CD4-positive, alpha-beta T cell (primary cell): ENCODE measurements around the gene CAMKK1. TPM values are rescaled to one million over a fixed set of nuclear protein-coding genes. Genes with fewer than 3 reads are reported as not detected.

Experiments used
- ATAC-seq: fragments of 200-7000 bp; cut with Tn5 transposase; one replicate; pipeline ENCODE4 v1.10.0; 2022; ENCODE audit warnings: mild to moderate bottlenecking; ENCODE audit not compliant: poor library complexity
- CTCF ChIA-PET: fragments of 350-600 bp; sonication (Branson Sonifier 250); formaldehyde crosslinking; loops from one replicate; lab custom pipeline; 2021; ENCODE audit warnings: antibody characterized with exemption, inconsistent platforms; lab: Charles Lee
- POLR2A ChIA-PET: fragments of 350-600 bp; sonication (Branson Sonifier 250); formaldehyde crosslinking; loops from one replicate; lab custom pipeline; 2021; ENCODE audit warnings: antibody characterized with exemption, inconsistent platforms; lab: Charles Lee
- DNase-seq, 14 experiments: peaks; one replicate each; pipeline ENCODE4 v3.0.0-alpha.2; 2013 to 2020; ENCODE audit warnings: mixed read lengths in 2 of 14
- H3K27ac ChIP-seq, 2 donors: one replicate each; pipeline versions ENCODE4 v1.5.1 to v1.7.0; 2013; ENCODE audit warnings: low read length in 2 of 2, low read depth in 1 of 2, mild to moderate bottlenecking in 1 of 2
- H3K27me3 ChIP-seq, 2 experiments: 1 replicate in 1 of 2; 2 replicates in 1 of 2; pipeline versions ENCODE4 v1.6.1 to v1.7.0; 2013; ENCODE audit warnings: low read length in 2 of 2, control low read depth in 1 of 2, mild to moderate bottlenecking in 1 of 2, moderate library complexity in 1 of 2; ENCODE audit not compliant: insufficient read depth in 2 of 2, control insufficient read depth in 1 of 2
- H3K36me3 ChIP-seq: one replicate; pipeline ENCODE4 v1.6.1; 2013; ENCODE audit warnings: low read length, control low read depth; ENCODE audit not compliant: insufficient read depth
- H3K4me1 ChIP-seq: one replicate; pipeline ENCODE4 v1.6.1; 2013; ENCODE audit warnings: low read length, control low read depth; ENCODE audit not compliant: insufficient read depth
- H3K4me3 ChIP-seq: one replicate; pipeline ENCODE4 v1.5.1; 2013; ENCODE audit warnings: mild to moderate bottlenecking, low read length, moderate library complexity
- H3K9me3 ChIP-seq, 2 experiments: 1 replicate in 1 of 2; 2 replicates in 1 of 2; pipeline versions ENCODE4 v1.6.1 to v1.7.0; 2013; ENCODE audit warnings: low read length in 2 of 2, mild to moderate bottlenecking in 2 of 2, control low read depth in 1 of 2, moderate library complexity in 1 of 2; ENCODE audit not compliant: control insufficient read depth in 1 of 2, insufficient read depth in 1 of 2
- H3K27ac Mint-ChIP-seq: one replicate; pipeline ENCODE4 v1.8.0; 2020; ENCODE audit warnings: mixed read lengths
- H3K27me3 Mint-ChIP-seq: one replicate; pipeline ENCODE4 v1.8.0; 2021; ENCODE audit warnings: mixed read lengths
- H3K36me3 Mint-ChIP-seq: one replicate; pipeline ENCODE4 v1.8.0; 2021; ENCODE audit warnings: low read depth, mixed read lengths
- H3K4me1 Mint-ChIP-seq: one replicate; pipeline ENCODE4 v1.8.0; 2021; ENCODE audit warnings: low read depth, mixed read lengths
- H3K4me3 Mint-ChIP-seq: one replicate; pipeline ENCODE4 v1.8.0; 2020; ENCODE audit warnings: mild to moderate bottlenecking, mixed read lengths
- H3K9me3 Mint-ChIP-seq: one replicate; pipeline ENCODE4 v1.8.0; 2020; ENCODE audit warnings: mixed read lengths
- CTCF ChIP-seq: fragments of 200-600 bp; IDR thresholded peaks from one replicate; pipeline ENCODE4 v1.8.0; 2022; ENCODE audit warnings: antibody characterized with exemption, mild to moderate bottlenecking
- intact Hi-C, 2 experiments: fragments of 100-400 bp; cut with DNase I in 1 of 2; cut with micrococcal nuclease in 1 of 2; formaldehyde crosslinking; loops; one replicate each; pipeline versions ENCODE4 v1.15.1 to v1.9.0; 2023 to 2025; cut with DNase I, micrococcal nuclease
- total RNA-seq, 174 experiments: library from RNA in 2 of 174; stranded (reverse) in 2 of 174; gene quantifications; one replicate each; pipeline ENCODE4 v1.2.3 and lab custom pipeline; 2021 to 2026

Gene CAMKK1
- total RNA-seq, 2 experiments from 2014 or later: 4.8 to 4.9 TPM

GRCh38 chr17:3923466-3924190 is 30.8 kb upstream of the CAMKK1 start:
- Mint-ChIP-seq H3K4me1 (no peaks in the 10 kb centered on the region), H3K9me3 (no peaks in the 10 kb centered on the region), H3K4me3 (no peak overlapping the region), H3K27ac (peak overlapping the region; percentile 62), H3K36me3 (peaks cover 41% of the 10 kb centered on the region), H3K27me3 (no peaks in the 10 kb centered on the region)
- Histone ChIP-seq H3K9me3 (no peaks in the 10 kb centered on the region), H3K36me3 (peaks cover 38% of the 10 kb centered on the region), H3K4me1 (no peaks in the 10 kb centered on the region), H3K27ac (no peak overlapping the region), H3K4me3 (no peak overlapping the region), H3K27me3 (no peaks in the 10 kb centered on the region)
- no peak for TF ChIP-seq CTCF
- no peak for DNase-seq
- CTCF ChIA-PET: interaction anchor here (1.5 kb wide), 1 partner anchor 9 kb away, joined by 4 read pairs; no protein-coding TSS in a partner anchor
- ATAC-seq: no peak
- POLR2A ChIA-PET: no interaction called here
- intact Hi-C loops: loop anchor here in 1 of 2 experiments (1.0 kb wide), 1 partner anchor 43 kb away; no protein-coding TSS in a partner anchor

- Histone ChIP-seq H3K27me3 (no peaks in the 10 kb centered on the region), H3K27ac (no peak overlapping the region), H3K9me3 (no peaks in the 10 kb centered on the region), H3K4me1 (no peaks in the 10 kb centered on the region), H3K4me3 (no peak overlapping the region), H3K36me3 (peaks cover 29% of the 10 kb centered on the region)
- no peaks in the 10 kb centered on the region for H3K27me3 Mint-ChIP-seq
- H3K4me1 Mint-ChIP-seq: no peaks in the 10 kb centered on the region
- TF ChIP-seq CTCF: no peak
- ChIA-PET CTCF (interaction anchor here (1.5 kb wide), 1 partner anchor 9 kb away, joined by 4 read pairs; no protein-coding TSS in a partner anchor), POLR2A (interaction anchor here (1.3 to 1.4 kb wide), 2 partner anchors 41 to 43 kb away, joined by 3 read pairs; no protein-coding TSS in a partner anchor)
- peak overlapping the region; percentile 25 for H3K4me3 Mint-ChIP-seq
- DNase-seq (no peak), ATAC-seq (no peak)
- H3K36me3 Mint-ChIP-seq: peaks cover 36% of the 10 kb centered on the region
- no peaks in the 10 kb centered on the region for H3K9me3 Mint-ChIP-seq
- H3K27ac Mint-ChIP-seq: peak overlapping the region; percentile 44
- intact Hi-C loops: no loop called here
Observed at GRCh38 chr17:3922765-3923164, 29.9 kb upstream of the CAMKK1 start.

- ATAC-seq (no peak), DNase-seq (no peak)
- Histone ChIP-seq H3K36me3 (peaks cover 19% of the 10 kb centered on the region), H3K9me3 (no peaks in the 10 kb centered on the region), H3K4me1 (peaks cover 10% of the 10 kb centered on the region), H3K27me3 (no peaks in the 10 kb centered on the region), H3K27ac (no peak overlapping the region), H3K4me3 (no peak overlapping the region)
- Mint-ChIP-seq H3K36me3 (peaks cover 25% of the 10 kb centered on the region), H3K27ac (peak overlapping the region; percentile 44), H3K27me3 (no peaks in the 10 kb centered on the region), H3K9me3 (no peaks in the 10 kb centered on the region), H3K4me1 (peaks cover 5% of the 10 kb centered on the region), H3K4me3 (no peak overlapping the region)
- intact Hi-C loops: no loop called here
- no peak for TF ChIP-seq CTCF
- POLR2A ChIA-PET: interaction anchor here (1.3 to 1.4 kb wide), 2 partner anchors 42 to 44 kb away, joined by 3 read pairs; no protein-coding TSS in a partner anchor
- CTCF ChIA-PET: interaction anchor here (1.2 kb wide), 1 partner anchor 58 kb away, joined by 3 read pairs; no protein-coding TSS in a partner anchor
Observed at GRCh38 chr17:3921502-3922319, 28.9 kb upstream of the CAMKK1 start.
